Esophagus squamous epithelium (tissue), 5 donors: Measurements from ENCODE around the gene NCOR2. TPM values are rescaled to one million over a fixed set of nuclear protein-coding genes. Genes with fewer than 3 reads are reported as not detected.

Experiments used
- DNase-seq: peaks from one replicate; lab custom pipeline; 2025; lab: John Stamatoyannopoulos, UW
- H3K27ac ChIP-seq, 4 donors: fragments of 200-600 bp; sonication (generic); one replicate each; pipeline ENCODE4 v1.5.1; 2016 to 2019; ENCODE audit warnings: mild to moderate bottlenecking in 1 of 4
- H3K27me3 ChIP-seq, 4 donors: fragments of 200-600 bp; sonication (generic); 1 replicate in 3 of 4; 2 replicates in 1 of 4; pipeline versions ENCODE4 v1.5.1 to v1.6.0; 2017 to 2021; ENCODE audit warnings: antibody characterized with exemption in 1 of 4
- H3K36me3 ChIP-seq, 3 donors: fragments of 200-600 bp; sonication (generic); one replicate each; pipeline ENCODE4 v1.5.1; 2016 to 2019
- H3K4me1 ChIP-seq, 3 donors: fragments of 200-600 bp; sonication (generic); one replicate each; pipeline ENCODE4 v1.5.1; 2017 to 2019
- H3K4me3 ChIP-seq, 4 donors: fragments of 200-600 bp; sonication (generic); 1 replicate in 3 of 4; 2 replicates in 1 of 4; pipeline ENCODE4 v1.5.1; 2016 to 2019; ENCODE audit warnings: mild to moderate bottlenecking in 2 of 4, moderate library complexity in 1 of 4
- H3K9me3 ChIP-seq, 3 donors: fragments of 200-600 bp; sonication (generic); one replicate each; pipeline ENCODE4 v1.5.1; 2016 to 2019
- CTCF ChIP-seq, 6 experiments: fragments of 450-650 bp in 4 of 6; fragments of 200-600 bp in 2 of 6; sonication (generic) in 2 of 6; IDR thresholded peaks; one replicate each; pipeline ENCODE4 v1.5.1; 2016 to 2019; ENCODE audit warnings: antibody characterized with exemption in 6 of 6, mild to moderate bottlenecking in 4 of 6, moderate library complexity in 4 of 6
- POLR2A ChIP-seq, 4 donors: fragments of 450-650 bp; IDR thresholded peaks; one replicate each; pipeline ENCODE4 v1.6.1; 2017; ENCODE audit warnings: antibody characterized with exemption in 4 of 4, mild to moderate bottlenecking in 4 of 4, moderate library complexity in 3 of 4
- WGBS, 2 donors: methylation state at CpG; one replicate each; pipeline ENCODE4 v1.1.5; 2018; 5-methylcytosine and 5-hydroxymethylcytosine counted together
- intact Hi-C: fragments of 100-400 bp; cut with DNase I; formaldehyde crosslinking; loops from one replicate; pipeline ENCODE4 v1.15.0; 2022
- total RNA-seq, 4 donors: library from RNA; depleted of rRNA; stranded (reverse); fragments of >200 nt; gene quantifications; one replicate each; pipeline ENCODE4 v1.1.0, GENCODE V29; 2016
- donor health status: DM: yes; HTN: yes; CAD: no.

NCOR2 gene
- total RNA-seq, 4 donors from 2014 or later = 17.7 to 84.1 (median 45.6) TPM

GRCh38 chr12:124536641-124537040, 30.8 kb downstream of the NCOR2 start:
- no peaks in the 10 kb centered on the region for H3K27me3 ChIP-seq
- intact Hi-C loops = no loop called here
- DNase-seq = no peak
- H3K9me3 ChIP-seq = no peaks in the 10 kb centered on the region
- H3K4me1 ChIP-seq = peaks cover 28 to 61% (median 31%) of the 10 kb centered on the region in 3 donors
- peaks cover 0 to 22% (median 0%) of the 10 kb centered on the region in 3 donors for H3K36me3 ChIP-seq
- TF ChIP-seq CTCF (IDR thresholded peaks at IDR 0.05) = no peak
- TF ChIP-seq POLR2A (IDR thresholded peaks at IDR 0.05) = no peak
- H3K4me3 ChIP-seq = no peak overlapping the region
- 71 to 79% methylated on average over 9 of the region's 9 CpGs for WGBS, 2 donors
- H3K27ac ChIP-seq = no peak overlapping the region

GRCh38 chr12:124534776-124535740, 32.4 kb downstream of the NCOR2 start:
- WGBS, 2 donors = 69 to 80% methylated on average over 7 to 10 of the region's 24 CpGs
- no peaks in the 10 kb centered on the region for H3K9me3 ChIP-seq
- peaks cover 26 to 67% (median 29%) of the 10 kb centered on the region in 3 donors for H3K4me1 ChIP-seq
- H3K27ac ChIP-seq = no peak overlapping the region
- TF ChIP-seq CTCF (IDR thresholded peaks at IDR 0.05) = no peak
- no peak for TF ChIP-seq POLR2A (IDR thresholded peaks at IDR 0.05)
- DNase-seq = no peak
- no peak overlapping the region for H3K4me3 ChIP-seq
- intact Hi-C loops = no loop called here
- peaks cover 0 to 22% (median 0%) of the 10 kb centered on the region in 3 donors for H3K36me3 ChIP-seq
- no peaks in the 10 kb centered on the region for H3K27me3 ChIP-seq

DNA sequence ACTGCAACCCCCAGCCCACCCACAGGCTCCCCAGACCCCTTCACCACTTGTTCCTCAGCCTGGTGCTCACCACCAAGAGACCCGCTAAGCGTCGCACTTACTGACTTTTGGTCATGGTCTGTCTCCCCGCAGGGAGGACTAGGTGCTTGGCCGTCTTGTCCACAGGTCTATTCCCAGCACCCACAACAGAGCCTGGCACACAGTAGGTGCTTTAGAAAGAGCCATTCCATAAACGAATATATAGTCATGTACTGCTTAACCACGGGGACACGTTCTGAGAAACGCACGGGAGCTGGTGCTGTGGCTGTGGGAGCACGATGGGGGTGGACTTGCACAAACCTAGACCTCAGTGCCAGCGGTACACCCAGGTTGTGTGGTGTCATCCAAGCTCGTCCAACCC, 34.0 kb downstream of the NCOR2 start:
- no peak overlapping the region for H3K4me3 ChIP-seq
- no peak overlapping the region for H3K27ac ChIP-seq
- H3K9me3 ChIP-seq = no peaks in the 10 kb centered on the region
- intact Hi-C loops = no loop called here
- TF ChIP-seq CTCF (IDR thresholded peaks at IDR 0.05) (no peak), POLR2A (IDR thresholded peaks at IDR 0.05) (no peak)
- peaks cover 11 to 55% (median 17%) of the 10 kb centered on the region in 3 donors for H3K4me1 ChIP-seq
- H3K36me3 ChIP-seq = peaks cover 0 to 22% (median 0%) of the 10 kb centered on the region in 3 donors
- H3K27me3 ChIP-seq = no peaks in the 10 kb centered on the region
- 89 to 91% methylated on average over 9 to 12 of the region's 13 CpGs for WGBS, 2 donors
- no peak for DNase-seq

DNA sequence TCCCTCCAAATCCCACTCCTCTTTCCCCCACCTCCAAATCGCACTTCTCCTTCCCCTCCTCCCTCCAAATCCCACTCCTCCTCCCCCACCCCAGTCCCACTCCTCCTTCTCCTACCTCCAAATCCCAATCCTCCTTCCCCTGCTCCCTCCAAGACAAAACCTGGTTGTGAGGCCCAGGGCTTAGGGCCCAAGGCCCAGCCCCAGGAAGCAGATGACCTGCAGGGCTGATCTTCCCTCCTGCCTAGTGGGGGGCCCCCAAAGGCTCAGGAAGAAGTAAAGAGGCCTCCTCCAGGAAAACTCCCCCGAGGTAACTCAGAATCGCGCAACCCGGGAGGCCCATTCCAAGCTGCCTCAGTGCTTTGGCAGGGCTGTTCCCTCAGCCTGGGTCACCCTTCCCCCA, 34.4 kb downstream of the NCOR2 start:
- Histone ChIP-seq H3K4me3 (no peak overlapping the region), H3K4me1 (peaks cover 10 to 55% (median 15%) of the 10 kb centered on the region in 3 donors), H3K9me3 (no peaks in the 10 kb centered on the region), H3K36me3 (peaks cover 0 to 22% (median 0%) of the 10 kb centered on the region in 3 donors), H3K27me3 (no peaks in the 10 kb centered on the region), H3K27ac (no peak overlapping the region)
- WGBS, 2 donors = 80 to 89% methylated on average over 4 of the region's 5 CpGs
- TF ChIP-seq CTCF (IDR thresholded peaks at IDR 0.05) (no peak), POLR2A (IDR thresholded peaks at IDR 0.05) (no peak)
- no peak for DNase-seq
- intact Hi-C loops = no loop called here

GRCh38 chr12:124532331-124532750, 35.1 kb downstream of the NCOR2 start:
- H3K27me3 ChIP-seq = no peaks in the 10 kb centered on the region
- H3K27ac ChIP-seq = no peak overlapping the region
- 71 to 81% methylated on average over 5 to 7 of the region's 14 CpGs for WGBS, 2 donors
- H3K36me3 ChIP-seq = peaks cover 0 to 22% (median 5%) of the 10 kb centered on the region in 3 donors
- H3K4me3 ChIP-seq = no peak overlapping the region
- H3K9me3 ChIP-seq = no peaks in the 10 kb centered on the region
- peaks cover 5 to 55% (median 12%) of the 10 kb centered on the region in 3 donors for H3K4me1 ChIP-seq
- intact Hi-C loops = no loop called here
- no peak for TF ChIP-seq CTCF (IDR thresholded peaks at IDR 0.05)
- TF ChIP-seq POLR2A (IDR thresholded peaks at IDR 0.05) = no peak
- no peak for DNase-seq
